Esophagus muscularis mucosa (tissue), 4 donors: ENCODE measurements around the gene LMAN2.

ENCODE experiments used
- EP300 ChIP-seq: sonication (generic); formaldehyde crosslinking; IDR thresholded peaks from one replicate; pipeline ENCODE4 v1.6.1; 2017; ENCODE audit warnings: antibody characterized with exemption
- POLR2A ChIP-seq: fragments of 450-650 bp; IDR thresholded peaks from one replicate; pipeline ENCODE4 v1.6.1; 2017; ENCODE audit warnings: antibody characterized with exemption, moderate library complexity, mild to moderate bottlenecking, low read depth
- POLR2AphosphoS5 ChIP-seq, 2 donors: sonication (generic); formaldehyde crosslinking; IDR thresholded peaks; one replicate each; pipeline ENCODE4 v1.6.1; 2017; ENCODE audit warnings: antibody characterized with exemption in 2 of 2
- TF ChIP-seq, protein P1 (sequence below), 3 experiments: fragments of 200-600 bp in 2 of 3; fragments of 450-650 bp in 1 of 3; sonication (generic) in 2 of 3; IDR thresholded peaks; one replicate each; pipeline ENCODE4 v1.5.1; 2017 to 2019; ENCODE audit warnings: antibody characterized with exemption in 3 of 3, mild to moderate bottlenecking in 2 of 3, moderate library complexity in 1 of 3

DNA sequence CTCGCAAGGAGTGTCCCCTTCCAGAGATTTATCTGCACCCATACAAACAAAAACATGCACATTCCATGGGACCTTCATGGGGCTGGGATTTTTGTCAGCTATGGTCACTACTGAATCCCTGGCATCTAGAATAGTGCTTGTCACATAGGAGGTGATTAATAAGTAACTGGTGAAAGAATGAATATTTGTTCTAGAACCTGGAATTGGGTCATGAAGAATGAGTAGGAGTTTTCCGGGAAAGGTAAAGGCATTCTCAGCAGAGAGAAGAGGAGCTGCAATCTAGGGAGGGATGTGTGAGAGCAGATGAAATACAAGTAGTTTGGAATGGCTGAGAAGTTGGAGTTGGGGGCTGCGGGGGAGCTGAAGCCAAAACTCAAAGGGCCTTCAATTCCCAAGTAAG, 2.8 kb upstream of the LMAN2 start:
- TF ChIP-seq POLR2AphosphoS5 (IDR thresholded peaks at IDR 0.05): no peak
- TF ChIP-seq, protein P1, sequence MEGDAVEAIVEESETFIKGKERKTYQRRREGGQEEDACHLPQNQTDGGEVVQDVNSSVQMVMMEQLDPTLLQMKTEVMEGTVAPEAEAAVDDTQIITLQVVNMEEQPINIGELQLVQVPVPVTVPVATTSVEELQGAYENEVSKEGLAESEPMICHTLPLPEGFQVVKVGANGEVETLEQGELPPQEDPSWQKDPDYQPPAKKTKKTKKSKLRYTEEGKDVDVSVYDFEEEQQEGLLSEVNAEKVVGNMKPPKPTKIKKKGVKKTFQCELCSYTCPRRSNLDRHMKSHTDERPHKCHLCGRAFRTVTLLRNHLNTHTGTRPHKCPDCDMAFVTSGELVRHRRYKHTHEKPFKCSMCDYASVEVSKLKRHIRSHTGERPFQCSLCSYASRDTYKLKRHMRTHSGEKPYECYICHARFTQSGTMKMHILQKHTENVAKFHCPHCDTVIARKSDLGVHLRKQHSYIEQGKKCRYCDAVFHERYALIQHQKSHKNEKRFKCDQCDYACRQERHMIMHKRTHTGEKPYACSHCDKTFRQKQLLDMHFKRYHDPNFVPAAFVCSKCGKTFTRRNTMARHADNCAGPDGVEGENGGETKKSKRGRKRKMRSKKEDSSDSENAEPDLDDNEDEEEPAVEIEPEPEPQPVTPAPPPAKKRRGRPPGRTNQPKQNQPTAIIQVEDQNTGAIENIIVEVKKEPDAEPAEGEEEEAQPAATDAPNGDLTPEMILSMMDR (IDR thresholded peaks at IDR 0.05): no peak
- TF ChIP-seq POLR2A: no peak
- no peak for TF ChIP-seq EP300
